ENCODE measurements around the gene RPAP3. TPM values are rescaled to one million over a fixed set of nuclear protein-coding genes. Genes with fewer than 3 reads are reported as not detected.
"Not testable (repeated sequence)": the region's sequence is repeated elsewhere in the genome, so short reads cannot be mapped to it uniquely, and the experiment has no call there.

Gene RPAP3
- total RNA-seq, 4 donors from 2014 or later = 11.7 to 25.5 (median 19.4) TPM

DNA sequence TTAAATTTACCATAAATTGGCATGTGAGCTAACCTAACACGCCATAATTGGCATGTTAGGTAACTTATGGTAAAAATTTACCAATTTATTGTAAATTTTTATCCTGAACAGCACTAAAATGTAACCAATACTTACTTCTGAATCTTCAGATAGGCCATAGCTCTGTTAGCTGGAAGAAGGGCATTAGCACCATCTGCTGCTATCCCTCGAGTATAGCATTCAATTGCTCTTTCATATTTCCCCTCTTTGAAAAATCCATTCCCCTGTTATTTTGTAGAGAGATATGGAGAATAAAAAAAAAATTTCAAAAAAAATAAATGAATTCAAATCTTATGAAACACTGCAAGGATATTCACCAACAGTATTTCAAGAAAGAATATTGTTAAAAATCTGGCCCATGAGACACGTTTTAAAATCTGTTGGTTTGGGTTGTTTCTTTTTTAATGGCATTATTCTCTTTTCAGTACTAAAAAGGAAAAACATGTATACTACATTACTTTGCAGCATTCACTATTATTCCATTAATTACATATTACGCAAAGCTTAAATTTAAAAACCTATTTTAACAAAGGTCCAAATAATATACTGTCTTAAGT is 19.1 kb downstream of the RPAP3 start:
- WGBS = 81% methylated on average over 4 of the region's 4 CpGs
- no peak for TF ChIP-seq POLR2A (IDR thresholded peaks at IDR 0.05)
- TF ChIP-seq, protein P1, sequence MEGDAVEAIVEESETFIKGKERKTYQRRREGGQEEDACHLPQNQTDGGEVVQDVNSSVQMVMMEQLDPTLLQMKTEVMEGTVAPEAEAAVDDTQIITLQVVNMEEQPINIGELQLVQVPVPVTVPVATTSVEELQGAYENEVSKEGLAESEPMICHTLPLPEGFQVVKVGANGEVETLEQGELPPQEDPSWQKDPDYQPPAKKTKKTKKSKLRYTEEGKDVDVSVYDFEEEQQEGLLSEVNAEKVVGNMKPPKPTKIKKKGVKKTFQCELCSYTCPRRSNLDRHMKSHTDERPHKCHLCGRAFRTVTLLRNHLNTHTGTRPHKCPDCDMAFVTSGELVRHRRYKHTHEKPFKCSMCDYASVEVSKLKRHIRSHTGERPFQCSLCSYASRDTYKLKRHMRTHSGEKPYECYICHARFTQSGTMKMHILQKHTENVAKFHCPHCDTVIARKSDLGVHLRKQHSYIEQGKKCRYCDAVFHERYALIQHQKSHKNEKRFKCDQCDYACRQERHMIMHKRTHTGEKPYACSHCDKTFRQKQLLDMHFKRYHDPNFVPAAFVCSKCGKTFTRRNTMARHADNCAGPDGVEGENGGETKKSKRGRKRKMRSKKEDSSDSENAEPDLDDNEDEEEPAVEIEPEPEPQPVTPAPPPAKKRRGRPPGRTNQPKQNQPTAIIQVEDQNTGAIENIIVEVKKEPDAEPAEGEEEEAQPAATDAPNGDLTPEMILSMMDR (IDR thresholded peaks at IDR 0.05) = peak; percentile 42 to 47

DNA sequence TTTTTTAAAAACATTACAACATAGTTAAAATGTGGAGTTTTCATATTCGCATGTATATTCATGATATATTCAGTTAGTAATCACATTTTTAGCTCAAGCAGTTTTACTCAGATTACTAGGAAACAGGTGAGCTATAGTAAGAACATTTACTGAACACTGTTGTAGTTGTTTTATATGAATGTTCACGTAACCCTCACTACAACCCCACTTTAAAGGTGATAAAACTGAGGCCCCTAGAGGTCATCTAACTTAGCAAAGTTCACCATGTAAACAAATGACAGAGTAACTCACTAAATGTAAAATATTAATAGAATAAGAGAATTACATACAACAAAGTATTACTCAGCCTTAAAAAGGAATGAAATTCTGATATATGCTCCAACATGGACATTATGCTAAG is 26.0 kb downstream of the RPAP3 start:
- H3K27me3 ChIP-seq = no peaks in the 10 kb centered on the region
- WGBS = 96% methylated on average over 2 of the region's 2 CpGs

More for the DNA sequence above, 19.1 kb downstream of the RPAP3 start:
- peaks cover 27% of the 10 kb centered on the region for H3K36me3 ChIP-seq
- no peaks in the 10 kb centered on the region for H3K4me1 ChIP-seq
- H3K27ac ChIP-seq = no peak overlapping the region
- H3K4me3 ChIP-seq = no peak overlapping the region
- DNase-seq (ENCODE audit: low spot score in 2 of 2) = no peak
- H3K9me3 ChIP-seq = no peaks in the 10 kb centered on the region
- H3K27me3 ChIP-seq = no peaks in the 10 kb centered on the region

DNA sequence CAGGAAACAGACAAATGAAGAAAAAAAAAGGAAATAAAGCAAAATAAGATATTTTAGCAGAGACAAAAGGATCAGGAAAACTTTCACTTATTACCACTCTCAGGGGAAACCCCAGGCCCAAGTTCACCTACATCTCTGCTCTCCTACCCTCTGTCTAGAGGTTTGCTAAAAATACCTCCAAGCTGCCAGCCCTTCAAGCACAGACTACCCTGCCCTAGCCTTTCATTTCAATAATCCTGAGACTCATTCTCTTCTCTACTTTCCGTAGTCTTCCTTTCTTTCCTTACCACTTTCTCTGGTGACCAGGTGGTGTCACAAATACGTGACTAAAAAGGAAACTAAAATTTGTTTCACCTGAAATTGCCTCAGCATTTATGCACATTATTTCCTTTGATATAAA is 33.8 kb downstream of the RPAP3 start:
- H3K27me3 ChIP-seq = no peaks in the 10 kb centered on the region
- no peaks in the 10 kb centered on the region for H3K4me1 ChIP-seq
- no peaks in the 10 kb centered on the region for H3K9me3 ChIP-seq
- H3K27ac ChIP-seq = no peak overlapping the region
- 94% methylated on average over 2 of the region's 2 CpGs for WGBS
- no peak for TF ChIP-seq POLR2AphosphoS5 (IDR thresholded peaks at IDR 0.05)
- no peak for TF ChIP-seq EP300 (IDR thresholded peaks at IDR 0.05)
- TF ChIP-seq, protein P1 (IDR thresholded peaks at IDR 0.05) = no peak
- TF ChIP-seq POLR2A (IDR thresholded peaks at IDR 0.05) = no peak
- peaks cover 27% of the 10 kb centered on the region for H3K36me3 ChIP-seq
- no peak for DNase-seq (ENCODE audit: low spot score in 2 of 2)
- H3K4me3 ChIP-seq = no peak overlapping the region

More for the DNA sequence above, 26.0 kb downstream of the RPAP3 start:
- Histone ChIP-seq H3K36me3 (peaks cover 34% of the 10 kb centered on the region), H3K9me3 (no peaks in the 10 kb centered on the region), H3K4me1 (no peaks in the 10 kb centered on the region), H3K27ac (no peak overlapping the region), H3K4me3 (no peak overlapping the region)
- TF ChIP-seq POLR2AphosphoS5 (IDR thresholded peaks at IDR 0.05) = no peak
- TF ChIP-seq, protein P1 (IDR thresholded peaks at IDR 0.05) = no peak
- DNase-seq (ENCODE audit: low spot score in 2 of 2) = no peak

DNA sequence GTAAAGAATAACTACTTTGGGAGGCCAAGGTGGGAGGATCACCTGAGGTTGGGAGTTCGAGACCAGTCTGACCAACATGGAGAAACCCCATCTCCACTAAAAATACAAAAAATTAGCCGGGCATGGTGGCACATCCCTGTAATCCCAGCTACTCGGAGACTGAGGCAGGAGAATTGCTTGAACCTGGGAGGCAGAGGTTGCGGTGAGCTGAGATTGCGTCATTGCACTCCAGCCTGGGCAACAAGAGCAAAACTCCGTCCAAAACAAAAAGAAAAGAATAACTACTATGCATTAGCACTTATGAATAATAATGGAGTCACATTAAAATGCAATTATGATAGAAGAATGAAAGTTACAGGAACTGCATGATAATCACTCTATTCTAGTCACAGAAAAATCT is 37.9 kb downstream of the RPAP3 start:
- not testable (repeated sequence) for H3K9me3 ChIP-seq; H3K27ac ChIP-seq; DNase-seq (ENCODE audit: low spot score in 2 of 2); H3K4me1 ChIP-seq; H3K4me3 ChIP-seq; H3K27me3 ChIP-seq
- 95% methylated on average over 6 of the region's 6 CpGs for WGBS
- H3K36me3 ChIP-seq = peaks cover 32% of the 10 kb centered on the region

DNA sequence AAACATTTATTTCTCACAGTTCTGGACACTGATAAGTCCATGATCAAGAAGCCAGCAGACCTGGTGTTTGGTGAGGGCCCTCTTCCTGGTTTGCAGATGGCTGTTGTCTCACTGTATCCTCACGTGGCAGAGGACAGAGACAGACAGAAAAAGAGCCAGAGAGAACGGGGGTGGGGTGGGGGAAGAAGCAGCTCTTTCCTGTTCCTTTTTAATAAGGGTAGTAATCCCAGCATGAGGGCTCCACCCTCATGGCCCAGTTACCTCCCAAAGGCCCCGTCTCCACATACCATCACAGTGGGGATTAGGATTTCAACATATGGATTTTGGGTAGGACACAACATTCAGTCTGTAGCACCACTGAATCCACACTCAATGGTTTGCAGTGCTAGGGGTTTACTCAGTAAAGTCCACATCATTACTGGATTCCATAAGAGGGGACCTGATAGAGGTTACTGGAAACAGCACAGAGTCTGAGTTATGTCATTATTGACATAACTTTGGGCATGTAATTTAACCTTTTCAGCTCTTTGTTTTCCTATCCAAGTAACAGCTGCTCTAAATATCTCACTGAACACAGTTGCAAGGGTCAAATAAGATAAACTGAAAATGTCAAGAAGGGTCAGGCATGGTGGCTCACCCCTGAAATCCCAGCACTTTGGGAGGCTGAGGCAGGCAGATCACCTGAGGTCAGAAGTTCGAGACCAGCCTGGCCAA is 53.2 kb downstream of the RPAP3 start:
- Histone ChIP-seq H3K9me3 (no peaks in the 10 kb centered on the region), H3K4me3 (no peak overlapping the region), H3K4me1 (peaks cover 16% of the 10 kb centered on the region), H3K27me3 (no peaks in the 10 kb centered on the region), H3K27ac (no peak overlapping the region), H3K36me3 (no peaks in the 10 kb centered on the region)
- 52% methylated on average over 4 of the region's 4 CpGs for WGBS
- DNase-seq (ENCODE audit: low spot score in 2 of 2) = no peak
- TF ChIP-seq POLR2AphosphoS5 (IDR thresholded peaks at IDR 0.05) (no peak), POLR2A (IDR thresholded peaks at IDR 0.05) (no peak), EP300 (IDR thresholded peaks at IDR 0.05) (no peak)
- TF ChIP-seq, protein P1 (IDR thresholded peaks at IDR 0.05) = no peak

Data from suprapubic skin (tissue), 4 donors.